ENCODE results near the gene MATK. TPM values are rescaled to one million over a fixed set of nuclear protein-coding genes. Genes with fewer than 3 reads are reported as not detected.

The MATK gene
- total RNA-seq, 1 donor from 2014 or later = 0.29 TPM

DNA sequence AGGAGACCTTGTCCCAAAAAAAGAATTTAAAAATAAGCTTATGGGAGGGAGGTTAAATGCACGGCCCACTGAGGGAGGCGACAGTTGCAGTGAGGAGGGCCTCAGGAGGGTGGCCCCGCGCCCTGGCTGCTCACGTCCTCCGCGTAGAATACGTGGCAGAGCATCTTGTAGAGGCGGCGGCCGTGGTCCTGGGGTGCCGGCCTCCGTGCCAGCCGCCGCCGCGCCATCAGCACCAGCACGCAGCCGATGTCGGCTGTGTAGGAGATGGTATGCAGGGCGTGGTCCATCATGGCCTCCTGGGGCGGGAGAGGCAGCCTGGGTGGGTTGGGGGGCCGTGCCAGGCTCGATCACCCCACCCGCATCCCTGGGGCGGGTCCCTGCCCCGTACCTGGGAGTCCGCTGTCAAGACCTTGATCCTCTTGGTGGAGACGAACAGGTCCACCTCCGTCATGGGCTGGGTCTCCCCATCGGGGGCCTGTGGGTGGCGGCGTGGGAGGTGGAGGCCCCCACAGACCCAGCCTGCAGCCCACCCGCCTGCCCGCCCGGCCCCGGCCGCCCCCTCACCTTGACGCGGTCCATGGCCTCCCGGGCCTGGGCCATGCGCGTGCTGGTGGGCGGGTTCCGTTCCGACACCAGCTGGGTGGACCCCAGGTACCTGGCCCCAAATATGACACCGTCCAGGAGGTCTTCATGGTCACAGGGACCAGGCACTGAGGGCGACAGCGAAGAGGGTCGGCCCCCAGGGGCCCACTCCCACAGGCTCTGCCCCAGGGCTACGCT is 32.4 kb downstream of the MATK start:
- TF ChIP-seq, protein P1, sequence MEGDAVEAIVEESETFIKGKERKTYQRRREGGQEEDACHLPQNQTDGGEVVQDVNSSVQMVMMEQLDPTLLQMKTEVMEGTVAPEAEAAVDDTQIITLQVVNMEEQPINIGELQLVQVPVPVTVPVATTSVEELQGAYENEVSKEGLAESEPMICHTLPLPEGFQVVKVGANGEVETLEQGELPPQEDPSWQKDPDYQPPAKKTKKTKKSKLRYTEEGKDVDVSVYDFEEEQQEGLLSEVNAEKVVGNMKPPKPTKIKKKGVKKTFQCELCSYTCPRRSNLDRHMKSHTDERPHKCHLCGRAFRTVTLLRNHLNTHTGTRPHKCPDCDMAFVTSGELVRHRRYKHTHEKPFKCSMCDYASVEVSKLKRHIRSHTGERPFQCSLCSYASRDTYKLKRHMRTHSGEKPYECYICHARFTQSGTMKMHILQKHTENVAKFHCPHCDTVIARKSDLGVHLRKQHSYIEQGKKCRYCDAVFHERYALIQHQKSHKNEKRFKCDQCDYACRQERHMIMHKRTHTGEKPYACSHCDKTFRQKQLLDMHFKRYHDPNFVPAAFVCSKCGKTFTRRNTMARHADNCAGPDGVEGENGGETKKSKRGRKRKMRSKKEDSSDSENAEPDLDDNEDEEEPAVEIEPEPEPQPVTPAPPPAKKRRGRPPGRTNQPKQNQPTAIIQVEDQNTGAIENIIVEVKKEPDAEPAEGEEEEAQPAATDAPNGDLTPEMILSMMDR (conservative IDR thresholded peaks at IDR 0.05; ENCODE audit: low read depth, low read length) = no peak
- DNase-seq (ENCODE audit: low read depth) = no peak
- H3K4me3 ChIP-seq (ENCODE audit: low read depth, low read length) = no peak overlapping the region

DNA sequence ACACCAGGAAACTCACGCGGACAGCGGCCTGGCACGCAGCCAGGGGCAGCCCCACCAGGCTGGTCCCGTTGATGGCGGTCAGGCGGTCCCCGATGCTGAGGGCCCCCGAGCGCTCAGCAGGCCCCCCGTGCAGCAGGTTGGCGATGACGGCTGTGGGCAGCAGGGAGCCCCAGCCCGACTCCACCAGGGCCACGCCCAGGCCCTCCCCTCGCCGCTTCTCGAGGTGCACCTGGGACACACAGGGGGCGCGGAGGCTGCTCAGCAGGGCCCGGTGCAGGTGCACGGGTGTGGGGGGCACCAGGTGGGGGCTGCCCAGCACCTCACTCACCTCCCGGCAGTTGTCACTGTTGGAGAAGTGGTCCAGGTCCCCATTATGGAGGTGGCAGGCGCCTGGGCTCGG is 33.7 kb downstream of the MATK start:
- DNase-seq (ENCODE audit: low read depth) = no peak
- TF ChIP-seq, protein P1 (conservative IDR thresholded peaks at IDR 0.05; ENCODE audit: low read depth, low read length) = no peak
- no peak overlapping the region for H3K4me3 ChIP-seq (ENCODE audit: low read depth, low read length)

DNA sequence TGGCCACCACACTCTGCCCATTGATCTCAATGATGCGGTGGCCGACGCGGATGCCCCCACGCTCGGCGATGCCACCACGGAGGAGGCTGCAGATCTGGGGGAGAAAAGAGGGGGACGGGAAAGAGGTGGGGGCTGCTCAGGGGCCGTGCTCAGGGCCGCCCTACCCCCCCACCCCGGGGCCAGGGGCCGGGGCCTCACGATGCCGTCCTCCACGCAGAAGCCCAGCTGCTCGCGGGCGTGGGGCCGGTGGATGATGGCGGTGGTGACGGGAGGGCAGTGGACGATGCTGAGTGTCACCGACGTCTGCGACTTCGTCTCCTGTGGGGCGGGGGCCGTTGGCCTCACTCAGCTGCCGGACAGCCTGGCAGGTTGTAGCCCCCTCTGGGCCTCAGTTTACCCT is 34.9 kb downstream of the MATK start:
- DNase-seq (ENCODE audit: low read depth) = no peak
- H3K4me3 ChIP-seq (ENCODE audit: low read depth, low read length) = no peak overlapping the region
- TF ChIP-seq, protein P1 (conservative IDR thresholded peaks at IDR 0.05; ENCODE audit: low read depth, low read length) = no peak

DNA sequence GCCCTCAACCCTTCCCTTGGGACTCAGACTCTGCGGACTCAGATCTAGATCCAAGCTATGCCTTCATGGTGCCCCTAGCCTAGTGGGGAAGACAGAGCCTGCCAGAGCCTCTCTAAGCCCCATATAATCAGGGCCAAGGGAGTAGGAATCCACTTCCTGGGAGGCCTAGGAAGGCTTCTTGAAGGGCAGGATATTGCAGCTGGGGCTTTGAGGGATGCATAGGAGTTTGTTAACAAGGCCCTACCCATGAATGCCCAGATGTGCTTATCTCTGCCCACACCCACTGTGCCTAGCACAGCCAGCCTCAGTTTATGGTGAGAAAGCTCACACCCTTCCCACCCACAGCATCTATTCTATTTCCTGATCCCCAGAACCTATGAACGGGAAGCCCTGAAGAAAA is 36.0 kb downstream of the MATK start:
- TF ChIP-seq, protein P1 (conservative IDR thresholded peaks at IDR 0.05; ENCODE audit: low read depth, low read length) = no peak
- no peak for DNase-seq (ENCODE audit: low read depth)
- no peak overlapping the region for H3K4me3 ChIP-seq (ENCODE audit: low read depth, low read length)

DNA sequence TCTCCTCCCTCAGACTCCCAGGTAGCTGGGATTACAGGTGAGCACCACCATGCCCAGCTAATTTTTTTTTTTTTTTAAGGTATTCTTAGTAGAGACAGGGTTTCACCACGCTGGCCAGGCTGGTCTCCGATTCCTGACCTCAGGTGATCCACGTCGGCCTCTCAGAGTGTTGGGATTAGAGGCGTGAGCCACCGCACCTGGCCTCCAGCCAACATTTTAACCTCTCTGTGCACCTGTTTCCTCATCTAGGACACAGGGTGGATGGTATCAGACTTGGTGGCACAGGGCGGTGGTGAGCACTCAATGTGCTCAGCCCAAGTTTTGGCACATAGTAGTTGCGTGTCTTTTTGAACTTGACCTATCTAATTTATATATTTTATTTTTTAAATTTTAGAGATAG is 37.2 kb downstream of the MATK start:
- TF ChIP-seq, protein P1 (conservative IDR thresholded peaks at IDR 0.05; ENCODE audit: low read depth, low read length) = no peak
- no peak for DNase-seq (ENCODE audit: low read depth)

DNA sequence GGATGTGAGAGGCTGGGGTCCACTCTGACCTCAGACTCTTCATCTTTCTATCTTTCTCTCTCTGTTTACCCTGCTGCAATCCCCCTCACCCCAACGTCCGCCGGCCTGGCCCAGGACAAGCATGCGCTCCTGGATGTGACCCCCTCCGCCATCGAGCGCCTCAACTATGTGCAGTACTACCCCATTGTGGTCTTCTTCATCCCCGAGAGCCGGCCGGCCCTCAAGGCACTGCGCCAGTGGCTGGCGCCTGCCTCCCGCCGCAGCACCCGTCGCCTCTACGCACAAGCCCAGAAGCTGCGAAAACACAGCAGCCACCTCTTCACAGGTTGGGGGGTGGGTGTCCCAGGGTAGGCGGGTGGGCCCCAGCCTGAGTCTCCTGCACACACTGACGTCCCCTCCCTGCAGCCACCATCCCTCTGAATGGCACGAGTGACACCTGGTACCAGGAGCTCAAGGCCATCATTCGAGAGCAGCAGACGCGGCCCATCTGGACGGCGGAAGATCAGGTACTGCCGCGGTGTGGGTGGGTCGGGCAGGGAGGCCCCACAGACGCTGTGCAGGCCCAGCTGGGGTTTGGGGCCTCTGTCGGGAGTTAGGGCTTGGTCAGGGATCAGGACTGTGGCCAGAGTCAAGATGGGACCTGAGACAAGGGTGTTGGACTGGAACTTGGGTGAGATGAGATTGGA is 39.7 kb downstream of the MATK start:
- TF ChIP-seq, protein P1 (conservative IDR thresholded peaks at IDR 0.05; ENCODE audit: low read depth, low read length) = no peak
- no peak for DNase-seq (ENCODE audit: low read depth)
- no peak overlapping the region for H3K4me3 ChIP-seq (ENCODE audit: low read depth, low read length)

More for the DNA sequence above, 37.2 kb downstream of the MATK start:
- H3K4me3 ChIP-seq (ENCODE audit: low read depth, low read length) = no peak overlapping the region

All from epithelial cell of proximal tubule (primary cell).